ENCODE measurements around the gene PMM2.
A peak's percentile ranks its signal among the peaks of the same experiment; 100 is the strongest.

Gene PMM2
- total RNA-seq, result 28.7 to 90.9 (median 68.0) reads per million in 18 experiments

DNA sequence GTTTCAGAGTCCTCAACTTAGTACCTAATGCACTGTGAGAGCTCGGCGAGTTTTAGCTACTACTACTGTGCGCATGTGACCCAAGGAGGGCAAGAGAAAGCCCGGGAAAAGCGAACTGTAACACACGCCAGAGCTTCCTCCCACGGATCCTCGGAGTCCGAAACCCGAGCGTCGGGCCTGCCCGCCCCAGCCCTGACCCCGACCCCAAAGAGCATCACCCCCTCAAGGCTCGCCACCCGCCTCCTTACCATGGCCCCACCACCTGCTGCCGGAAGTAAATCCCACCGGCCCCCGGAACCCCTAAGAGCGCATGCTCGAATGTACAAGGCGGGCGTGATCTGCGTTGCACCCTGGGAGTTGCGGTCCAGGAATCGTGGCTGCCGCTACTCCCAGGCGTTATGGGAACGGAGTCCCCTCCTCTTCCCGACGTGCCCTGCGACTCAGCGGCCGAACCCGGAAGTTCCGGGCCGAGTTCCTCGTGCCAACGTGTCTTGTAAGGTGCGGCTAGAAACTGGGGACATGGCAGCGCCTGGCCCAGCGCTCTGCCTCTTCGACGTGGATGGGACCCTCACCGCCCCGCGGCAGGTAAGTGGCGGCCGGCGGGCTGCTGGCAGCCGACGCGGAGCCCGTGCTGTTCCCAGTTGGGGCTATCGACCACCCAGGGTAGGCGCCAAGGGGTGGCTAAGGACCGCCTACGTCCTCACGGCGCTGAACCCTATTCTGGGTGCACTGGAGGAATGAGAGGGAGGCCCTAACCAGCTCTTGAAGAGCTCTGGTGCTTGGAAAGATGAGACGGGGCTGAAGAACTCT lies at the start of gene PMM2, which contains the start of gene TMEM186:
PMM2 (plus strand) TSS at position 476 of the 810 bp plus-strand sequence; CDS start at position 520, 44 bp downstream.
TMEM186 (minus strand) TSS at position 276 of the 810 bp plus-strand sequence; CDS start at position 251, 25 bp downstream.
- peak; percentile 97 to 98 for DNase-seq

DNA sequence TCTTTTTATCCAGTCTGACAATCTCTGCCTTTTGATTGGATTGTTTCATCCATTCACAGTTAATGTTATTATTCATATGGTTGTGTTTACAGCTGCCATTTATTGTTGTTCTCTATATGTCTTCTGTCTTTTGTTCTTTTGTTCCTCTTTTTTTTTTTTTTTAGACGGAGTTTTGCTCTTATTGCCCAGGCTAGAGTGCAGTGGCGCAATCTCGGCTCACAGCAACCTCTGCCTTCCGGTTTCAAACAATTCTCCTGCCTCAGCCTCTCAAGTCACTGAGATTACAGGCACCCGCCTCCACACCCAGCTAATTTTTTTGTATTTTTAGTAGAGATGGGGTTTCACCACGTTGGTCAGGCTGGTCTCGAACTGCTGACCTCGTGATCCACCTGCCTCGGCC lies 48.7 kb upstream of the PMM2 start:
- DNase-seq, result peak; percentile 70 to 72

- no peak for DNase-seq
Measured at GRCh38 chr16:8751481-8752311, 45.9 kb upstream of the PMM2 start.

DNA sequence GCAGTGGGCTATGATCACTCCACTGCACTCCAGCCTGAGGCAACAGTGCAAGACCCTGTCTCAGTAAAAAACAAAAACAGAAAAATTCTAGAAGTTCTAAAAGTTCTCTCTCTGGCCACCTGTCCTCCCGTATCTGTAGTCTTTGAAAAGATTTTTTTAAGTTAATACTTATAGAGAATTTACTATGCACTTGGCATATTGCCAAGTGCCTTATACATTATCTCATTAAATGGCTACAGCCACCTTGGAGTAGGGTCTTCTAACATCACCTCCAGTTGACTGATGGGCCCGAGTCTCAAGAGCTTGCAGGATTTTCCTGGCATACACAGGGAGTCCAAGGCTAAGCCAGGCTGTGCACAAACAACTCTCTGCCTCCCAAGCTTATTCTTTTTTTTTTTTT lies 44.9 kb upstream of the PMM2 start:
- no peak for DNase-seq

DNA sequence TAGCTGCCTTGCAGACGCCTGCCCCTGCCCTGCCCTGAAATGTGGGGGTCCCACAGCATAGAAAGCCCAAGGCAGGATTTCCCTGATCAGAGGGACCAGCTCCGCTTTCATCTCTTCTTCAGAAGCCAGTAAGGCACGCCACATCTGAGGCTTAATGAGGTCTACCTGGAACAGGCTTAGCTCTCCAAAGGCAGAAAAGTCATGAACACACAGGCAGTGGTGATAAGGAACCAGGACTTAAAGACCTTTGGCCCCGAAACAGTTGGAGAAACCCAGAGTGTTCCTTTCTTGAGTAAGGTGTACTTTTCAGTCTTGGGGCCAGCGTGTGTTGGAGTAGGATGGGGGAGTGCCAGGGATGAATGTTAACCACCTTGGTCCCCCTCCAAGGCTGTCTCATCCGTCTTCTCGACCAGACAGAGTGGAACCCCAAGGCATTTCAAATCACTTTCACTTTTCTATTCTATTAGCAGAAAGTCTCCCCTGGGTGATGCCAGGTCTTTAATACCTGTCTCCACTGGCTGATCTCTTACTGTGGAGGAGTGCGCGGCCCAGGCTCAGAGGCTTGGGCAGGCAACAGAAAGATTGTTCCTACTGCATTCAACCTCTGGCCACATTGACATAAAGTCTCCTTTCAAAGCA lies 44.1 kb upstream of the PMM2 start:
- no peak for DNase-seq

DNA sequence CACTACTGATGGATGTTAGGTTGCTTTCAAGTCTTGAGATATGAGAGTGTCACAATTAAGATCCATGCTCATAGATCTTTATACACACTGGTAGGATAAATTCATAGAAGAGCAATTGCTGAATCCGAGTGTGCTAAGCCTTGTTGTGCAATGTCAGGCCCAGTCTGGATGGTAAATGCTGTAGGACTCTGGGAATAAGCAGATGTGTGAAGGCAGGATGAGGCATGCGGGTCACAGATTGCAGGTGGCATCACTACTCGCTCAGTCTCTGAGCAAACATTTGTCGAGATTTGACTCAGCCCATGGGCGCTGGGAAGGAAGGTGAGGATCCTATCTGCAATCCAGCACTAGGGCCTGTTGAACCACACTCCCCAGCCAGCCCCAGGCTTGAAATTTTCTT lies 40.9 kb upstream of the PMM2 start:
- DNase-seq, result no peak

DNA sequence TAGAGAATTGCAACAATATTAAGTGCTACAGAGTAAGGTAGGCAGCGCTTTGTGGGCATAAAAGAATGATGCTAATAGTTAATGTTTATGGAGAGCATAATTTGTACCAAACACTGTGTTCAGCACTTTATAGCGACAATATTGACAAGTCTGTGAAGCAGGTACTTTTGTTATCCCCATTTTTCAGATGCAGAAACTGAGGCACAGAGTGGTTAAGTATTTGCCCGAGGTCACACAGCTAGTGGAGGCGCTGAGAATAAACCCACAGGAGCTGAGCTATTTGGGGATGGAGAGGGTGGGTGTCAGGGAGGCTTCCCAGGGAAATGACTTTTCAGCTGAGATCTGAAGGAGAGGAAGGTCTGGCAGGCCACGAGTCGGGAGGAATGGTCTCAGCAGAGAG lies 39.6 kb upstream of the PMM2 start:
- no peak for DNase-seq

DNA sequence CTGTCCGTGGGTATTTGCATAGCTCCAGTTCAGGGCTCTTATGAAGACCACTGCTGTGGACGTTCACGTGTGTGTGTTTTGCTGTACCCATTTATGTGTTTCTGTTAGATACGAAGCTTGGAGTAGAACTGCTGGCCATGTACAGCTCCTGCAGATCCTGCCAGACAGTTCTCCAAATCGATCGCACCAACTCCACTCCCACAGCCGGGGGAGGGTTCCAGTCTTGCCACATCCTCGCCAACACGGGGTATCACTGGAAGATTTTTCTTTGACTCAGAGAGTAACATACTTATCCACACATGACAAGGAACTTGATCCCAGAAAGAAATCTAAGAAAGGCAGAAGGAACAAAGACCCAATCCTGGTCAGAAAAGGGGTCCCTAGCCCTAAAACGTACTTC lies 37.6 kb upstream of the PMM2 start:
- peak; percentile 4 to 47 for DNase-seq

GRCh38 chr16:8761078-8761477 lies 36.6 kb upstream of the PMM2 start:
- DNase-seq, result no peak

DNA sequence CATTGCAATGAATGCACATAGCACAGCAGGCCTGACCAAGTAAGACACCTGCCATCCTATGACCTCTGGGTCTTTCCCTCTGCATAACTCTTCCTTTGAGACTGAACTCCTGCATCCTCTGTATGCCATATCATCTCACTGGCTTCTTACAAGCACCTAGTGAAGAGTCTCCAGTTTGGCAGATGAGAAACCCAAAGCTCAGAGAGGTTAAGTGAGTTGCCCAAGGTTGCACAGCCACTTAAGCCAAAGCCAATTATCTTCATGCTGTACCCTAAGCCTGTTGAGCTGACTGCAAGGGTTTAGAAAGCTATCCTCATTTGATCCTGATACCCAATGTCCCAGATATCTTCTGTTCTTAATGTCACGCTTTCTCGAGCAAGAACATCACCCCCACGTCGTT lies 35.4 kb upstream of the PMM2 start:
- DNase-seq, result no peak

DNA sequence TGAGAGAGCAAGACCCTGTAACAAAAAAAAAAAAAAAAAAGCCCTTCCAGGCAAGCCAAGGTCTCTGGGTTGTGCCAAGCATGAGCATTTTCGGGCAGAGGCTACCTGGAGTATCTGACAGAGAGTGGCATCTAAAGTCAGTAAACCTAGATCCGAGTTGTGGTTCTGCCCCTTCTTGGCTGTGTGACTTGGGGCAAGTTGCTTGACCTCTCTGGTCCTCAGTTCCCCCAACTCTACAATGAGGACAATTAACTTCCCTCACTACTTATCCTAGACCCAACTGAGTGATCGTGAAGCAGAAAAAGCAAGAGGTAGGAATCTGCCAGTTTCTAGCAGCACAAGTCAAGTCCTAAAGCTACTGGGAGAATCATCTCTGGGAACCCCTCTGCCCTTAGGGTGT lies 34.6 kb upstream of the PMM2 start:
- DNase-seq, result no peak

- DNase-seq, result no peak
Measured at GRCh38 chr16:8763899-8764298, 33.7 kb upstream of the PMM2 start.

DNA sequence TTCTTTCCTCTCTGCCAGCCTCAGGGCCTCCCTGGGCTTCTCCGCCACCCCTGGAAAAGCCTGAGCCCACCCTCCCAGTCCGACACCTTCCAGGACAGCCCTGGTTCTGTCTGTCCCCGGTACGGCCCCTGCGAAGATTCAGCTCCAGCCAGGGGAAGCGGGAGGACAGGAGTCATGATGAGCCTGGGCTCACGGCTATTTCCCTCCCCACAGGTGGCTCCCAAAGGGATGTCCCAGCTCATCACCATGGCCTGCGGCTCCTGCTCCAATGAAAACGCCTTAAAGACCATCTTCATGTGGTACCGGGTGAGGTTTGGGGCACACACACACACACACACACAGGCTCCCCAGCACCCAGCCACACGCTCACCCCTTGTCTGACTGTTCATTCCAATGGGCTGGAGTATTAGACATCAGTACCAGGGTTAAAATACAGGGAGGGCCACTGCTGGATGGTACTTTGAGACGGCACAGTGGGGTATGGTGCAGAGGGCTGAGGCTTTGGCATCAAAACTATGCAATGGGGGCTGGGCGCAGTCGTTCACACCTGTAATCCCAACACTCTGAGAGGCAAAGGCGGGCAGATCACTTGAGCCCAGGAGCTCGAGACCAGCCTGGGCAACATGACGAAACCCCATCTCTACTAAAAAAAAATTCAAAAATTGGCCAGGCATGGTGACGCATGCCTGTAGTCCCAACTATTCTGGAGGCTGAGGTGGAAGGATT lies 33.0 kb upstream of the PMM2 start:
- DNase-seq, result no peak

DNA sequence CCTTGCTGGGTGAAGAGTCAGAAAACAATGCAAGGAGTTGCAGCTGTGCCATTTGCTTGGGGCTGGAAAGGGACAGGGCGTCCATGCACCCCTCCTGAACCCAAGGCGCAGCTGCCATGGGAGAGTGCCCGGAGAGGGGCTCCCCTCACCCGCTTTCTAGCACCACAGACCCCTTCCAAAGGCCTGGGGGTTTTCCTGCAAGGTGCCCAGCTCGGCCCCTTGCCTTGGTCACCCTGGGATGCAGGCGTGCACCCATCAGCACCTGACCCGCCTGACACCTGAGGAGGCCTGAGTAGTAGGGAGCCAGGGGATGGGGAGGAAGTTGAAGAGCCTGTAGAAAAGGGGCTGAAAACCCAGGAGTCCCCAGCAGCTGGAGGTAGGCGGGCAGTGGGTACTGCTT lies 30.5 kb upstream of the PMM2 start:
- no peak for DNase-seq

DNA sequence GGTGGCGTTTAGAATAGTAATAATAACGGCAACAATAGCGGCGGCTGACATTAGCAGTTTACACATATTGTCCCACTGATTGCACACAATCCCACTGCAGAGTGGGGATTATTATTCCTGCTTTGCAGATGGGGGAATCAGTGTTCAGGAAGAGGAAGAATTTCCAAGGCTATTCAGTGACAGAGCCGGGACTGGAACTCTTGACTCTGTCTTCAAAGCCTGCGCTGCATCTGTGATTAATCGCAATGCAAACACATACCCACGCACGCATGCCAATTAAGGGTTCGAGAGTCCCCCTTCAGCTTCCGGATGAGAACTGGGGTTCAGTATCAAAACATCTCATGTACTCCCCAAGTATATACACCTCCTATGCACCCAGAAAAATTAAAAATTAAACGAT lies 29.4 kb upstream of the PMM2 start:
- no peak for DNase-seq

- no peak for DNase-seq
Measured at GRCh38 chr16:8768692-8769091, 28.9 kb upstream of the PMM2 start.

DNA sequence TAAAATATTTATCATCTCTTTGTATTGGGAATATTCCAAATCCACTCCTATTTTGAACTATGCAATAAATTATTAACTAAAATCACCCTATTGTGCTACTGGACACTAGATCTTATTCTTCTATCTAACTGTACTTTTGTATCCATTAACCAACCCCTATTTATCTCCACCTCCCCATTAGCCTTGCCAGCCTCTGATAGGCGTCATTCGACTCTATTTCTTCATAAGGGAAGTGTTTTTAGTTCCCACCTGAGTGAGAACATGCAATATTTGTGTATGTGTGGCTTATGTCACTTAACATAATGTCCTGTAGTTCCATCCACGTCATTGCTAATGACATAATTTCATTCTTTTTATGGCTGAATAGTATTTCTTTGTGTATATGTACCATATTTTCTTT lies 24.1 kb upstream of the PMM2 start:
- no peak for DNase-seq

GRCh38 chr16:8774208-8774607 lies 23.4 kb upstream of the PMM2 start:
- DNase-seq, result no peak

DNA sequence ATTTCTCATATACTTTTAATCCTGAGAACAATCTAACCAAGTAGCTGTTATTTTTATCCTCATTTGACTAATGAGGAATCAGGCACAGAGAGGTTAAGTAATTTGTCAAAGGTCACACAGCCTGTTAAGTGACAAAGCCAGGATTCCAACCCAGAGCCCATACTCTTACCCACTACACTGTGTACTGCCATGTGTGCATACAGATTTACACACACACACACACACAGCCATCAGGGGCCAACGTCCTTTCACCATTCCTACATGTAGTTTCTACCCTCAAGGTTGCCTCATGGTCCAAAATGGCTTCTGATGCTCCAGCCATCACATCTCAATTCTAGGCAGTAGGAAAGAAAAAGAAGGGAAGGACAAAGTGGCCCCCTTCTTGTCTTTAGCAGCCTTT lies 22.3 kb upstream of the PMM2 start:
- no peak for DNase-seq

- no peak for DNase-seq
Measured at GRCh38 chr16:8776129-8776584, 21.5 kb upstream of the PMM2 start.

GRCh38 chr16:8777217-8777616 lies 20.4 kb upstream of the PMM2 start:
- no peak for DNase-seq

DNA sequence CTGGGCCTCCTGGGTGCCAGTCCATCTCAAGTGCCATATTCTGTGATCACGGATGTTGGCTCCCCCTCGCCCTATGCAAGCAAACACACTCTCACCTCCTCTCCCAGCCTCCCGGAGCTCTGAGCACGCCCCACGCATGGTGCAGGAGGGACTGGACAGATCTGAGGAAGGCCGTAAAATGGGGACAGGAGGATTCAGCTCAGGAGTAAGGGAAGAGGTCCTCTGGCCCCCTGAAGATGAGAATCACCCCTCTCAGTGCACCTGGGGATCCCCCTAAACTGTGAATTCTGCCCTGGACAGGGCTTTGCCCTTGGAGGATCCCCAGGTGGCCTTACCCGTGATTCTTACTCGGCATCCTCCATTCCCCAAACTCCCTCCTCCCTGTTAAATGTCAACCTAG lies 15.8 kb upstream of the PMM2 start:
- DNase-seq, result no peak

DNA sequence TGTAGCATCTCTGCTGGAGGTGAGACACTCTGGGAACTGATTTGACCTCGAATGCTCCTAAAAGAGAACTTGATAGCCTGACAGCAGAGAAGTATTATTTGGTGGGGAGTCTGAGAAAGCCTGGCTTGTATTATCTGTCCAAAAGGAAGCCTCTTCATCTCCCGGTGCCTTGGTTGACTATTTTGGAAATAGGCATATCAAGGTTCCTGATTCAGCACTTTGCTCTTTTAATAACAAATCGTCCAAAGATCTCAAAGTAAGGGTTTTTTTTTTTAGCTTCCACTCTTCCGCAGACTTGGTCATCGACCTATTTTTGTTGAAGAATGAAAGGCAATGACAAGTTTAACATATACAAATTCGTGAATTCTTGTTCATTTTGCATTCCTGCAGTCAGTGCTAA lies 15.0 kb upstream of the PMM2 start:
- DNase-seq, result no peak
